PFSK-1 (cell line): Measurements from ENCODE around the gene UCKL1.

Experiments used
- POLR2AphosphoS5 ChIP-seq: IDR thresholded peaks from 2 replicates; pipeline ENCODE4 v1.6.1; 2012; ENCODE audit warnings: low read depth, mild to moderate bottlenecking, control low read depth, low read length, moderate library complexity
- REST ChIP-seq, 2 experiments: IDR thresholded peaks; 2 replicates each; pipeline versions ENCODE4 v1.6.1 to v1.8.0; 2011 to 2012; ENCODE audit warnings: low read depth in 2 of 2, low read length in 2 of 2, control low read depth in 1 of 2, inconsistent platforms in 1 of 2, mild to moderate bottlenecking in 1 of 2, moderate library complexity in 1 of 2; ENCODE audit not compliant: insufficient read depth in 1 of 2
- SIN3A ChIP-seq: IDR thresholded peaks from 2 replicates; pipeline ENCODE4 v1.6.1; 2012; ENCODE audit warnings: mild to moderate bottlenecking, low read length, moderate library complexity, borderline replicate concordance; ENCODE audit not compliant: insufficient read depth
- TAF1 ChIP-seq: IDR thresholded peaks from 2 replicates; pipeline ENCODE4 v1.6.1; 2012; ENCODE audit warnings: low read length, control low read depth, borderline replicate concordance; ENCODE audit not compliant: insufficient read depth

- TF ChIP-seq POLR2AphosphoS5 = no peak
- TF ChIP-seq REST (IDR thresholded peaks at IDR 0.05; ENCODE audit: insufficient read depth in 1 of 2, low read depth in 2 of 2, low read length in 2 of 2) = no peak
- TF ChIP-seq SIN3A = peak; percentile 19; the same call in 1 of the 2 replicates
- no peak for TF ChIP-seq TAF1
Observed at GRCh38 chr20:63942250-63942951, 13.8 kb downstream of the UCKL1 start.
